ENCODE measurements around the gene RNU6-9. TPM values are rescaled to one million over a fixed set of nuclear protein-coding genes. Genes with fewer than 3 reads are reported as not detected.

RNU6-9 gene
- total RNA-seq, 2 donors from 2014 or later: not detected

DNA sequence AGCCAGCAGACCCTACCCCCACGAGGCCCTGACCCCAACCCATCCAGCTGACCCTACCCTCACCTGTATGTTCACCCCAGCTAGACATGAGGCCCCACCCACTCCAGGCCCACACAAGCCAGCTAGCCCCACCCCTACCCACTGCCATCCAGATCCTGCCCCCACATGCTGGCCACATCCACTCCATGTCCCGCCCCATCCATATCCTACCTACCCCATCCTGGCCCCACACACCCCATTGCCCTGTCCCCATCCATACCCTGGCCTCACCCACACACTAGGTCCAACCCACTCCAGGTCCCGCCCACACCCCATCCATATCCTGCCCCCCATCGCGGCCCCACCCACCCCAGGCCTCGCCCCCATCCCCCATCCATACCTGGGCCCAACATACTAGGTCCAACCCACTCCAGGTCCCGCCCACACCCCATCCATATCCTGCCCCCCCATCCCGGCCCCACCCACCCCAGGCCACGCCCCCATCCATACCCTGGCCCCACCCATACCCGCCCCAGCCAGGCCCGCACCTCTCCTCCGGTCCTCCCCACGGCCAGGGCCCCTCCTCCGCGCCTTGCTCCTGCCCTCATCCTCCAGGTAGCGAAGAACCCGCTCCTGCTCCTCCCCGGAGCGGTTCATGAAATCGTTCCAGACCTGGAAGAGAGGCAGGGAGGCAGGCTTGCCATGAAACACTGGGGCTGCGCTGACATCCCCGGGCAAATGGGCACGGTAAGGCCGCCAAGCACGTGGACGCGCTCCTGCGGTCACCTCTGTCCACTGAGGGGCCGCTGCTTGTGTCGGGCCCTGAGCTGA, 7.2 kb downstream of the RNU6-9 start:
- Histone ChIP-seq H3K9me3 (no peaks in the 10 kb centered on the region), H3K4me1 (replicated peaks) (no peaks in the 10 kb centered on the region), H3K4me3 (no peak overlapping the region), H3K36me3 (peaks cover 0 to 6% of the 10 kb centered on the region in 2 donors), H3K27ac (no peak overlapping the region), H3K27me3 (replicated peaks; ENCODE audit: insufficient read depth) (no peaks in the 10 kb centered on the region)
- 80% methylated on average over 30 of the region's 30 CpGs for WGBS
- no peak for DNase-seq (ENCODE audit: low spot score)
- intact Hi-C loops (cut with DNase I): no loop called here
- TF ChIP-seq CTCF (IDR thresholded peaks at IDR 0.05) (no peak), POLR2A (IDR thresholded peaks at IDR 0.05) (no peak), POLR2AphosphoS5 (IDR thresholded peaks at IDR 0.05) (no peak)

DNA sequence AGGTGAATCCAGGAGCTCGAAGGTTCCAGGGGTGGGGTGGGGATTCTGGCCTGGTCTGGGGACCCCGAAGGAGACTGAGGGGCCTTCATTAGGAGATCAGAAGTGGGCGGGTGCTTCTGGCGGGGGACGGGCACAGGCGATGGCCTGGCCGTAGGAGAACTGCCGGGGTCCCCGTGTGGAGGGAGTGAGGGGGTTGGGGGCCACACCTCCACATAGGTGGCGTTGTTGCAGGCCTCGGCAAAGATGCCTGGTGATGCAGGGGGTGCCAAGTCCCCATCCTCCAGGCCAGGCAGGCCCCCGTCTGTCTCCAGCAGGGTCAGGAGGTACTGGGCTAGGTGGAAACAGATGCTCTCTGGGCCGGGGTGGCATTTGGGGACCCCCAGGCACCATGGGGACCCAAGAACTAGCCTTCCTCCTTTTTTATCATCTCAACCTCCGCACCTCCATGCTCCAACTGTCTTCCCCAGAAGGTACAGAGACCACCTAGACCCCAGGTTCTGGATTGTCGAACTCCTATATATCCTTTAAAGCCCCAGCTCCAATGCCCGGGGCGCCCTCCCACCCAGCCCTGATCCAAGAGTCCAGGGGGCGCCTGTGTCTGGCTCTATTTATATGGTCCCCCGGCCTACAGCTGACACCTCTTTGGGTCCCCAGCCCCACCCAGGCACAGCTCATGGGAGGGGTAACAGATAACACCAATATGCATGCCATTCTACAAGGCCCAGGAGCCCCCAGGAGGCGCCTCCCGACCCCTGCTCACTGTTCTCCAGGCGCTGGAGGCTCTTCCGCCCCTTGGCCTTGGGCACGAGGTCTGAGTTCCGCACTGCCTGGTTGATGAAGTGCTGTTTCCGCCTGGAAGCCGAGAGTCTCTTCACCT, 8.2 kb downstream of the RNU6-9 start:
- H3K9me3 ChIP-seq: no peaks in the 10 kb centered on the region
- H3K27ac ChIP-seq: no peak overlapping the region
- TF ChIP-seq CTCF (IDR thresholded peaks at IDR 0.05) (no peak), POLR2A (IDR thresholded peaks at IDR 0.05) (no peak), POLR2AphosphoS5 (IDR thresholded peaks at IDR 0.05) (no peak)
- intact Hi-C loops (cut with DNase I): no loop called here
- 90% methylated on average over 27 of the region's 27 CpGs for WGBS
- no peak for DNase-seq (ENCODE audit: low spot score)
- H3K4me3 ChIP-seq: no peak overlapping the region
- no peaks in the 10 kb centered on the region for H3K4me1 ChIP-seq (replicated peaks)
- H3K27me3 ChIP-seq (replicated peaks; ENCODE audit: insufficient read depth): no peaks in the 10 kb centered on the region
- peaks cover 0 to 6% of the 10 kb centered on the region in 2 donors for H3K36me3 ChIP-seq

- no peak overlapping the region for H3K4me3 ChIP-seq
- 78% methylated on average over 7 of the region's 7 CpGs for whole genome bisulfite sequencing
- no peak for DNase-seq (ENCODE audit: low spot score)
- H3K27ac ChIP-seq: no peak overlapping the region
- no peaks in the 10 kb centered on the region for H3K27me3 ChIP-seq (replicated peaks; ENCODE audit: insufficient read depth)
- no peaks in the 10 kb centered on the region for H3K4me1 ChIP-seq (replicated peaks)
- TF ChIP-seq POLR2A (IDR thresholded peaks at IDR 0.05) (no peak), CTCF (IDR thresholded peaks at IDR 0.05) (no peak), POLR2AphosphoS5 (IDR thresholded peaks at IDR 0.05) (no peak)
- H3K9me3 ChIP-seq: no peaks in the 10 kb centered on the region
- intact Hi-C loops (cut with DNase I): no loop called here
- peaks cover 0 to 6% of the 10 kb centered on the region in 2 donors for H3K36me3 ChIP-seq
Measured at GRCh38 chr19:902093-902370, 8.7 kb downstream of the RNU6-9 start.

DNA sequence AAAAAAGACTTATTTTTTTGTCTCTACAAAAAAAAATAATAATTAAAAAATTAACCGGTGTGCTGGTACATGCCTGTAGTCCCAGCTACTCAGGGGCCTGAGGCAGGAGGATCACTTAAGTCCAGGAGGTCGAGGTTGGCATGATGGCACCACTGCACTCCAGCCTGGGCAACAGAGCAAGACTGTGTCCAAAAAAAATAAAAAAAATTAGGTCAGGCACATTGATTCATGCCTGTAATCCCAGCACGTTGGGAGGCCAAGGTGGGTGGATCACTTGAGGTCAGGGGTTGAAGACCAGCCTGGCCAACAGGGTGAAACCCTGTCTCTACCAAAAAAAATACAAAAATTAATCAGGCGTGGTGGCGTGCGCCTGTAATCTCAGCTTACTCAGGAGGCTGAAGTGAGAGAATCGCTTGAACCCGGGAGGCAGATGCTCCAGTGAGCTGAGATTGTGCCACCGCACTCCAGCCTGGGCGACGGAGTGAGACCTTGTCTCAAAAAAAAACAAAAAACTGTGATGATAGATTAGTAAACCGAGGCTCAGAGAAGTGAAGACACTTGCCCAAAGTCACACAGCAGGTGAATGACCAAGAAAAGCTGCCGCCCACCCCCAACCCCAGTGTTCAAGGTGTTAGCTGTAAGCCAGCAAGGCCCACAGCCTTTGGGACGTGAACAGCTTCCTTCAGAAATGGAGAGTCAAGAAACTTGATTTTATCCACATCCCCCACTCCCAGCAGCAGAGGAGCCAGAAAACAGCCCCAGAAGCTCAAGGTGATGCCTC, 9.4 kb downstream of the RNU6-9 start:
- WGBS: 91% methylated on average over 14 of the region's 14 CpGs
- no peaks in the 10 kb centered on the region for H3K27me3 ChIP-seq (replicated peaks; ENCODE audit: insufficient read depth)
- no peak for DNase-seq (ENCODE audit: low spot score)
- H3K9me3 ChIP-seq: no peaks in the 10 kb centered on the region
- H3K36me3 ChIP-seq: peaks cover 0 to 6% of the 10 kb centered on the region in 2 donors
- intact Hi-C loops (cut with DNase I): no loop called here
- H3K4me1 ChIP-seq (replicated peaks): no peaks in the 10 kb centered on the region
- no peak for TF ChIP-seq POLR2AphosphoS5 (IDR thresholded peaks at IDR 0.05)
- TF ChIP-seq CTCF (IDR thresholded peaks at IDR 0.05): no peak
- no peak for TF ChIP-seq POLR2A (IDR thresholded peaks at IDR 0.05)
- no peak overlapping the region for H3K27ac ChIP-seq
- H3K4me3 ChIP-seq: no peak overlapping the region
